ENCODE data around the gene WSB1.

DNA sequence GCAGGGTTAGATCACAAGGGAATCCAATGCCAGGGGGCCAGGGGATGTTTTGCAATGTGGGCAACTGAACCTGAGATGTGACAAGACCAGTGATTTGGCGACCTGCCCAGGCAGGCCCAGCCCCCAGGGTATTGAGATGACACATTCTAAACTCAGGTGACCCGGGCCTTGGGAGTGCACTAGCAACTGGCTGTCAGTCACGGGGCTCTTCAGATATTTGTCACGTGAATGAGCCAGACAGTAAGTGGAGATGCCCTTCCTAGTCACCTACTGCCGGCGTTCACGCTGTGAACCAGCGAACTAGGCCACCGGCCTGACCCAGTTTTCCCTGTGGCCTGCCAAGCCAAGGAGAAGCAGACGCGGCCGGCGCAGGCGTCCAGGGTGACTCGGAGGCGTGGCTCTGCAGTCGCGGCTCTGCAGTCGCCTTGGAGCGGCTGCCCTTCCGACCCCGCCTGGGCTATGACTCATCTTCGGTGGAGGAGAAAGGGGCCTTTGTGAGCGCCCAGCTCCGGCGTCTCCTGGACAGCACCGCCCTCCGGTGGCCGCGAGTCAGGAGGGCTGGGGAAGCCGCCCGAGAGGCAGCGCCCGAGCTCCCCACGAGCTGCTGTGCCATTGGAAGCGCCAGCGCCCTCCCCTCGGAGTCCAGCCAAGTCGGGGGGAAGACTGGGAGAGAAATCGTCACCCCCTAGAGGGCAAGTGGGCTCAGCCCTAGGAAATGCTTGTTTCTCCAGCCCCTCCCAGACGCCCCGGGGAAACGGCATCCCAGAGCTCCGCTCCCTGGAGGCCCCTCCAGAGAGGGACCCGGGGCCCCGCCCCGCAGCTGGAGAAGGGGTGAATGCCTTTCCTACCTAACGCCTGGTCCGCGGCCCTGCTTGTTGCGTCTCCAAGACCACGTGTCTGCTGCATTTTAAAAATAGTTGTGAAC lies 38.8 kb downstream of the WSB1 start:
- TF ChIP-seq, protein P1, sequence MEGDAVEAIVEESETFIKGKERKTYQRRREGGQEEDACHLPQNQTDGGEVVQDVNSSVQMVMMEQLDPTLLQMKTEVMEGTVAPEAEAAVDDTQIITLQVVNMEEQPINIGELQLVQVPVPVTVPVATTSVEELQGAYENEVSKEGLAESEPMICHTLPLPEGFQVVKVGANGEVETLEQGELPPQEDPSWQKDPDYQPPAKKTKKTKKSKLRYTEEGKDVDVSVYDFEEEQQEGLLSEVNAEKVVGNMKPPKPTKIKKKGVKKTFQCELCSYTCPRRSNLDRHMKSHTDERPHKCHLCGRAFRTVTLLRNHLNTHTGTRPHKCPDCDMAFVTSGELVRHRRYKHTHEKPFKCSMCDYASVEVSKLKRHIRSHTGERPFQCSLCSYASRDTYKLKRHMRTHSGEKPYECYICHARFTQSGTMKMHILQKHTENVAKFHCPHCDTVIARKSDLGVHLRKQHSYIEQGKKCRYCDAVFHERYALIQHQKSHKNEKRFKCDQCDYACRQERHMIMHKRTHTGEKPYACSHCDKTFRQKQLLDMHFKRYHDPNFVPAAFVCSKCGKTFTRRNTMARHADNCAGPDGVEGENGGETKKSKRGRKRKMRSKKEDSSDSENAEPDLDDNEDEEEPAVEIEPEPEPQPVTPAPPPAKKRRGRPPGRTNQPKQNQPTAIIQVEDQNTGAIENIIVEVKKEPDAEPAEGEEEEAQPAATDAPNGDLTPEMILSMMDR (conservative IDR thresholded peaks at IDR 0.05; ENCODE audit: low read depth, low read length): peak; percentile 75
- TF ChIP-seq EZH2phosphoT487 (IDR thresholded peaks at IDR 0.05; ENCODE audit: borderline replicate concordance, low read length) (no peak), EZH2 (IDR thresholded peaks at IDR 0.05; ENCODE audit: low read length, unreplicated experiment) (no peak)
